GM21825 (cell line): Measurements from ENCODE around the gene TAAR9.
A peak's percentile ranks its signal among the peaks of the same experiment; 100 is the strongest.
"Not testable (repeated sequence)": the region's sequence is repeated elsewhere in the genome, so short reads cannot be mapped to it uniquely, and the experiment has no call there.

Experiments
- ATAC-seq: cut with Tn5 transposase; IDR thresholded peaks from one replicate; pipeline ENCODE4 v1.9.1; 2021; ENCODE audit warnings: mild to moderate bottlenecking, moderate library complexity; ENCODE audit not compliant: unreplicated experiment

The TAAR9 gene

DNA sequence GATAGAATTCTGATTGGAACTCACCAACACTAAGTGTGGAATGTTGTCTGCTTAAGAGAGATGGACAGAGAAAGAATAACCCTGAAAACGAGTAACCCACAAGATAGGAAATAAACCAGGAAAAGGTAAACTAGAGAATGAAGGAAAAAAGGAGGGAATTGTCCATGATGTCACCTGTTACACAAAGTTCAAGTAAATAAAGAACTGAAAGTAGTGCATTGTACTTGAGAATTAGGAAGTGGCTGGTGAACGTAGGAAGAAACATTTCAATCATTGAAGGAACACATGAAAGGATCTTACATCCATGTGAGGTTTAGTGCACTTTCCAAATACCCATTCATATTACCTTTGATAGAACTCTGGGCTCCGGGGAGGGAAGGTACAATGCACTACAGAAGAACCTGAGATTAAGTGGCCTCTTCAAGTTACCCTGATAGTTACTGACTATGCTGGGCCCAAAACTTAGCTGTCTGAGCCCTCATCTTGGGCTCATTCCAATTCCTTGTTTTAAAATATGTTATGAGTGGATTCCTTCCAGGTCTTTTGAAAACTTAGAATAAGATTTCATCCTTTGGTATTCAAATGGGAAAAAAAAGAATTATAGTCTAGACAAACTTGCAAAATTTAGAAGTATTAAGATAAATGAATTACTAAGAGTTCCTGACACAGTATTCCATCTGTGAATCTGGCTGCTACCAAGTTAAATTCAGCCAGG is 24.1 kb upstream of the TAAR9 start:
- ATAC-seq: no peak

DNA sequence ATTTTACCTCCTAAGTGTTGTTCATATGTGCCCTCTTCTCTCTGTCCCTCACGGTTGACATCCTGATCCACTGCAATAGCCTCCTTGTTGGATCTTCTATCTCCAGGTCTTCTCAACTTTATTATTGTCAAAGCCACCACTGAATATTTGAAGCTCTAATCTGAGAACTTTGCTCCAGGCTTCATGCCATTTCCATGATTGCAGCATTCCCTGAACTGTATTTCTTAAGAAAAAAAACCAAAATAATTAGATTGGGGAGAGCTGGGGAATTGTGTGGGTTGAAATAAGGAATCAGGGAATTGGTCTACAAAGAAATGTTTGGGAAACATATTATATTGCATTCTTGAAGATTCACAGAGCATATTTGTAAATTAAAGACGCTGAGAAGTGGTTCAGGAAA is 22.7 kb upstream of the TAAR9 start:
- ATAC-seq: no peak

DNA sequence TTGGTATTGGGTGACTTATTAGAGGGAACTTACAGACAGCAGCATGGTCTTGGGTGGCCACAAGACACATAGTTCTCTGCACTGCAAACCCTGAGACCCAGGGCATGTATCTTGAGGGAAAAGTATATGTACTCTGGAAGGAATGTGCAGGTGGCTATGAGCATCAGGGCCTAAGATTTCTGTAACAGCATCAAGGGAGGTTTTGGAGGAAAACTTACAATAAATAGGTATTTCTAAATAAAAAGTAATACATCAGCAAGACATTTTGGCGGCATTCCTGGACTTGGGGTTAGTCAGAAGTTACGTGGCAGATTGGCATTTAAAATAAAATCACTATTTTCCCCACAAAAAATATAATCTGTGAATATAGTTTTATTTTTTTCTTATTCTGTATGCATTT is 17.1 kb upstream of the TAAR9 start:
- no peak for ATAC-seq

DNA sequence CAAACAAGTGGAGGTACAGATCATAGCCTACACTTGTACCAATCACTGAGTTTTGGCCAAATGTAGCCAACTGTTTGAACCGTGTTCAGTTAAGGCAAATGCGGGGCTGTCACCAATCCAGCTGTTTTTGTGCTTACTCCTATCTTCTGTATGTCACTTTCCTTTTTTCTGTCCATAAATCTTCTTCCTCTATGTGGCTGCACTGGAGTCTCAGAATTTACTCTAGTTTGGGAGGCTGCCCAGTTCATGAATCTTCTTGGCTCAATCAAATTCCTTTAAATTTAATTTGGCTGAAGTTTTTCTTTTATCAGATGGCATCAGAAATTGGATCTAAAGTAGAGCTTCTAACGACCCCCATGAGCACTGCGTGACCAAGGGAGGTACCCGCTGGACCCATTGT is 13.4 kb upstream of the TAAR9 start:
- ATAC-seq: no peak

DNA sequence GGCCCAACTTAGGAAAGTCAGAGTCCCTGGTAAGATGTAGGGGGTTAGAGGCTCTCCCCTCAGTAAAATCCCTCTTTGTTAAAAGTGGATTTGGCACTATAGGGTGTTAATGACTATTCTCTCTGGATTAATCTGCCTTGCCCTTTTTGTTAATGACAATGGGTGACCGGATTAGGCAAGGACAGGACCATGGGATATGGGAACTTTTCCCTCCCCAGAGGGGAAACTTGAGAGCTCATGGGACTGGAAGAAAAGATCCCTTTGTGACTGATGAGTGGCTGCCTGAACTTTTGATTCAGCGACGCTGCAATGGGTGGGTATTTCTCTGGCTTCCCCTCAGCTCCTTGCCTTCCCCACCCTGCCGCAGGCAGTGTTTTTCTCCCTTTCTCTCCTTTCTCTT is 12.2 kb upstream of the TAAR9 start:
- ATAC-seq: no peak

DNA sequence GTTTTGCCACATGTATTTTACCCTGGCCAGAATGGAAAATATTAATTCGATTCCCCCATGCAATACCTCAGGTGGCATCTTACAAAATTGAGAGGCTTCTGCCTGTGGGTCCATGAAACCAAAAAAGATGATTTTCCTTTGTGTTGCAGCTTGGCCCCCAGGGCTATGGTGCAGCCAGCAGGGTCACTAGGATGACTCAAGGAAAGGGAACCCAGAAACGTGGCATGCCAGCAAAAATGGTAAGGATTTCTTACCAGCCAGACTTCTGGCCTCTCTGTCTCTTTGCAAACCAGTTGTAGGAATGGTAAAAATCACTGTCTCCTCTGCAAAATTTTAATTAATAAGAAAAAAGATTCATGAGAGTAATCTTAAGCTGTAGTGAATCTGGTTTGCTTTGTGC is 11.6 kb upstream of the TAAR9 start:
- ATAC-seq: no peak

DNA sequence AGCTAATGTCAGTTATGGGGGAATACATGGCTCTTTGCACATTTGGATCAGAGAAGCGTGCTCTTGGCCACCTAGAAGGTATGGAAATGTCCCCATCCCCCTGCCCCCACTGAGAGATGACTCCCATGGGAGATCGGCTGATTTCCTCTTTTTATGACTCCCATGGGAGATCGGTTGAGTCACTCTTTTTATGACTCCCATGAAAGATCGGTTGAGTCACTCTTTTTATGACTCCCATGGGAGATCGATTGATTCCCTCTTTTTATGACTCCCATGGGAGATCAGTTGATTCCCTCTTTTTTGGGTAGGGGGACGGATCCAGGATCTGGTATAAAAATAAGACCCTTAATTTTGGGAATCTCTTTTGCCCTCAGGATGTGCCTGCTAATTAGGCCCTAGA is 10.3 kb upstream of the TAAR9 start:
- no peak for ATAC-seq

DNA sequence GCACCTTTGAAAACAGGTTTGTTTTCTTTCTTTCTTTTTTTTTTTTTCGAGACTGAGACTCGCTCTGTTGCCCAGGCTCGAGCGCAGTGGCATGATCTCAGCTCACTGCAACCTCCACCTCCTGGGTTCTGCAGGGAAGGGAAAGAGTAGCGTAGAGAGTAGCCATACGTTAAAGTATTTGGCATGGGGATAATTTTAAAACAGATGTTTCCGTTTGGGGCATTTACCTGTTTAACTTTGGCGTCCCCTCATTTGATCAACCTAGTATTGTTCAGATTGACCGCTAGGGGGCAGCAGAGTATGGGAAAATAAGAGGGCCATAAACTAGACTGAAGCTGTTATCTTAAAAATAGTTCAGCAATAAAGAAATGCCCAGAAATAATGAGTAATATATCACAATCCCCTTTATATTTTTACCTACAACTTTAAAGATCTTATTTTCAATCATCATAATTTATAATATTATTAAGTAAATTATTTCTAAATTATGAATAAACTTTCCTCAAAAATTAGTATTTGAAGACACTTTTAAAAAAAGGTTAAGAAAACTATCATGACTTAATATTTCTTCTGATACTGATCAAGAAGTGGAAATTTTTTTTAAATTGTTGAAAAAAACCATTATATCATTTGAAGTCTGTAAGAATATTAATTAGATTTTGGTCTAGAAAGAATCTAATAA is 7.6 kb upstream of the TAAR9 start:
- peak; percentile 85 for ATAC-seq

DNA sequence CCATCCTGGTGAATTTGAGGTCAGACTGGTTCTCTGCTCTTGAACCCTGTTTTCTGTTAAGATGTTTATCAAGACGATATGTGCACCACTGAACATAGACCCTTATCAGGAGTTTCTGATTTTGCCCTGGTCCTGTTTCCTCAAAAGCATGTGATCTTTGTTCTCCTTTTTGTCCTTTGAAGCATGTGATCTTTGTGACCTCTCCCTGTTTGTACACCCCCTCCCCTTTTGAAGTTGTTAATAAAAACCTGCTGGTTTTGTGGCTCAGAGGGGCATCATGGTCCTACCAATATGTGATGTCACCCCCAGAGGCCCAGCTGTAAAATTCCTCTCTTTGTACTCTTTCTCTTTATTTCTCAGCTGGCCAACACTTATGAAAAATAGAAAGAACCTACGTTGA is 3.5 kb upstream of the TAAR9 start:
- ATAC-seq: not testable (repeated sequence)

DNA sequence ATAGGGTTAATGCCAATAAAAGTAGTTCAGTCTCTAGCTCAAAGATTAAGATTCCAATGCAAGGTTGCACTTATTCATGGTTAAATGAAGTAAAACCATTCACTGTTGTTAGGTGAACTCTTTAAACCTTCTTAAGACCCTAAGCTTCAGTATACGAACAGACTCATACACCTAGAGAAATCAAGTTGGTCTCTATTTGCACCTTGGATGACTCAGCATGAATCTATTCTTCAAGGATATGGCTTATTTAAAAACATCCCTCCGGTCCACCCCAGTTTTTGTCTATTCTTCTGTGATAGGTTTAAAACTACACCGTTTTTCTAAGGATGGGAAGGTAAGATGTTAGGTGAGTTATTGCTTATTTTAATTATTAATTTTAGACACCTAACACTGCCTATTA is 932 bp upstream of the TAAR9 start:
- no peak for ATAC-seq

DNA sequence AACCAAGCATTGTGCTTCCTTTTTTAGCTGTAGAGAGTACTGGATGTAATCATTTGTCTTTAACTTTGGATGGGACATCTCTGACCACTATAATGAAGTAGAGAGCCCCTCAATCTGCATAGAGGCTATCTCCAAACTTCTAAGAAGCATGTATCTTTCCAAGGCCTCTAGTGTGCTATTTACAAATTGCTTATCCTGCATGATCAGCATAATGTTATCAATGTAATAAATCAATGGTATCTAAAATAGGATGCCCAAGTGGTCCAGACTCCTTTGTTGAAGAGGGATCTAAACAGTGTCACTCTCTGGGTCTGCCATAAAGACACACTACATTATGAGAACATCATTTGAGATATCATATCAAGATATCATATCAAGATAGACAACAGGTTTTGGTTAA is 6.7 kb downstream of the TAAR9 start:
- ATAC-seq: no peak

DNA sequence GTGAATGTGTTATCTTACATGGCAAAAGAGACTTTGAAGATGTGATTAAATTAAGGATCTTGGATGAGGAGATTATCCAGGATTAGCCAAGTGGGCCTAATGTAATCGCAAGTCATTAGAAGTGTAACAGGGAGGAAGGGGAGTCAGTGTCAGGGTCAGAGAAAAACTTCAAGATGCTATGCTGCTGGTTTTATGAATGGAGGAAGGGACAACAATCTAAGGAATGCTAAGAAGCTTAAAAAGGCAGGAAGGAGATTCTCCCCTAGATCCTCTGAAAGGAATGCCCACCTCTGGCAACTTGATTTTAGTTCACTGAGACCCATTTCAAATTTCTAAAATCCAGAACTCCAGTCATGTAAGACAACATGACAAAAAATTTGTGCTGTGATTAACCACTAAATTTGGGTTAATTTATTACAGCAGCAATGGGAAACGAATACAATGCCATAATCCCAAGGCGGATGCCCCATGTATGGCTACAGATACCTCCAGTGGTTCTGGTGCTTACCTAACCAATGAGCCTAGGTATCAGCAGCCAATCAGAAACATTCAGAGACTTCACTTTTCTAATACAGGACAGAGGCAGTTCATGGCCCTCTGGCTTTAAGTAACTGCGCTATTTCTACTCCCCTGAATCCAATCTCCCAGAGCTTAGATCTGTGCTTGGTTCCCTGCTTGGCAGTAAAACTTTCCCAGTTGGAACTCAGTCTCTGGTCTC is 10.8 kb downstream of the TAAR9 start:
- no peak for ATAC-seq

DNA sequence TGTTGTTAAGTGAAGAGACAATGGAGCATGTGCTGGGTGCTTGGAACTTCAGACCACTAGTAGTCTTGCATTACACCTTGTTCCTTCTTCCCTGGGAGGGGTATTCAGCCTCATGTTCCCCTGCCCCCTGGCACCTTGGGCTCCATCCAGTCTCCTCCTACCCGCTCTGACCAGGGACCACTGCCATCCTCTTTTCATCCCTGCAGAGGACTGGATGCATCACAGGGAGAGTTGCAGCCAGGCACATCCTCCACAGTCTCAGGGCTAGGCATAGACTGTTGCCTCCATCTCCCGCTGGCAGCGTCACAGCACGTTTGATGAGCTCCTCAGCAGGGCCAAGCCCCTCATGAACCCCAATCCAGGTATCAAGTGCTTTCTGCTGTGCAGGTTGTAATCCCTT is 13.1 kb downstream of the TAAR9 start:
- ATAC-seq: no peak

DNA sequence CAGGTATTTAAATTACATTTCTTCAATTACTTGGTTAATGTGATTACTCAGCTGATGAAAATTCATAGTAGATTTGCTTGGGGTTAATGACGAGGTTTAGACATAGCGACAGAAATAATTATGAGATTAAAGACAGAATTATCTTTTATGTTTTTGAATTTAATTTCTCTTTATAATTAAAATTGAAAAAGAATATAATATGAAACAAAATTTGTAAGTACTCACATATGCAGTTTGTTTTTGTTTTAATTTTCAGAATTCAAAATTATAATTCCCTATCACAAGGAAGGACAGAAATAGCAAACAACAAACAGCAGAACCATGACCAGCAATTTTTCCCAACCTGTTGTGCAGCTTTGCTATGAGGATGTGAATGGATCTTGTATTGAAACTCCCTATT is 14.3 kb downstream of the TAAR9 start, which contains the start of gene TAAR8:
TAAR8 (plus strand) TSS at position 301 of the 400 bp plus-strand sequence; CDS start at position 322, 21 bp downstream.
- ATAC-seq: no peak

DNA sequence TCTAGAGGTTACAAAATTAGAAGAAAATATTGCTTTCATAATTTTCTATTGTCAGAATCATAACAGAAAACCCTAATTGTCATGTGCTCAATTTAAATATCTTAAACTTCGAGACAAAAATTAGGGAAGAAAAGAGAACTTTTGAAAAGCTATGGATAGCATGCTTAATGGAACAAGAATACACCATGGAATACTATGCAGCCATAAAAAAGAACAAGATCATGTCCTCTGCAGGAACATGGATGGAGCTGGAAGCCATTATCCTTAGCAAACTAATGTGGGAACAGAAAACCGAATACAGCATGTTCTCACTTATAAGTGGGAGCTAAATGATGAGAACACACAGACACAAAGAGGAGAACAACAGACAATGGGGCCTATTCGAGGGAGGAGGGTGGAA is 22.0 kb downstream of the TAAR9 start:
- not testable (repeated sequence) for ATAC-seq

DNA sequence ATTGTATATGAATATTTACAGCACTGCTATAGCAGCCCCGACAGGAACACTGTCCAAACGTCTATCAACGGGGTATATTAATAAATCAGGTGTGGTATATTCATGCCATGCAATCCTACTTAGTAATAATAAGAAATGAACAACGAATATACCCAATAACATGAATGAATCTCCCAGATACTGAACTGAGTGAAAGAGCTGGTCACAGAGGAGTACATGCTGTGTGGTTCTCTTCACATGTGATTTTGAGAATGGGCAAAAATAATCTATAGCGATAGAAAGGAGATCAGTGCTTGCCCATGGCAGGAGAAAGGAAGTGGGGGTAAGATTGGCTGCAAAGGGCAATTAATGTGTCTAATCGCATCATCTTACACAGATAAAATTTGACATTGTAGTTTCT is 28.3 kb downstream of the TAAR9 start:
- no peak for ATAC-seq

DNA sequence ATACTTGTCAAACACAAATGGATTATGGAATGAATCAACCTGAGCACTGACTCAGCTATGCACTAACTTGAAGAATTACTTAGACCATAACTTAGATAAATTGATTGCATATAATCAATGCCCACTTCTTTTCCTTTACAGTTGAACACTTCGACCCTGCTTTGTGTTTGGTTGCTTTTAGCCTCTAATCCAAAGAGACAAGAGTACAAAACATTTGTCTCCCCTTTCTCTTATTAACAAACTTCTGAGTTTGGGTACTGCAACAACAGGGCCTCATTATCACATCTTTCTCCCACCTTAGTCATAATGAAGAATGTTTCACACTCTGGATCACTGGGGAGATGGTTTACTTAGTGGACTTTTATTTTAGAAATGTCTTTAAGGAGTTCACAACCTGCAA is 29.5 kb downstream of the TAAR9 start:
- ATAC-seq: no peak

DNA sequence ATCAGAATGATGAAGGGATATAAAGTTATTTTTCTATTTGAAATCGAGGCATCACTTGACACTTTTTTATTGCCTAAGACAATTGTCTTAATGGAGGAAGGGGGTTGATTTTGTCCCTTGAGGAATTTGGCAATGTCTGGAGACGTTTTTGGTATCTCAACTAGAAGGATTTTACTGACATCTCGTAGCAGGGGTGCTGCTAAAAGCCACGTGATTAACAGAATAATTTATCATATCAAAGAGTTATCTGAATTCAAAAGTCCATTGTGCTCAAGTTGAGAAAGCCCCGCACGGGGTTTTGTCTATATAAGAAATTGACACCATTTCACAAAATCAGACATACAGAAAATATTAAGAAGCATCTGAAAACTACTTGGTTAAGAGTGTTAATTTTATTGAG is 30.5 kb downstream of the TAAR9 start:
- no peak for ATAC-seq

DNA sequence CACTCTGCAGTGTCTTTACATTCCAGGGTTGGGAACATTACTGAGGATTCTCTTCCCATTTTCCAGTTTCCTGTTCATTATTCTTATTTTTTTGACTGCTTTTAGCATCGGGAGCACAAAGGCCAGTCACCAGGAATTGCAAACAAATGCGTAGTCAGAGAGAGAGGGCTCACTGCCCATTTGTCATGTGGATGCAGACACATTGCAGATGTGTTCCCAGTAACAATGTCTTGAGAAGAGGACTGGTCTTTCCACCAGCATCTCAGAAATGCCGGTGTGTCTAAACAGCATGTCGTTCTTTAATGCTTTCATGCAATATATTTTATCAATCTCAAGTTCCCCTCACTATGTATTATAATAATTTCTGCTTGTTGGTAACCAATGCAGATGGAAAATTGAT is 31.1 kb downstream of the TAAR9 start:
- no peak for ATAC-seq

DNA sequence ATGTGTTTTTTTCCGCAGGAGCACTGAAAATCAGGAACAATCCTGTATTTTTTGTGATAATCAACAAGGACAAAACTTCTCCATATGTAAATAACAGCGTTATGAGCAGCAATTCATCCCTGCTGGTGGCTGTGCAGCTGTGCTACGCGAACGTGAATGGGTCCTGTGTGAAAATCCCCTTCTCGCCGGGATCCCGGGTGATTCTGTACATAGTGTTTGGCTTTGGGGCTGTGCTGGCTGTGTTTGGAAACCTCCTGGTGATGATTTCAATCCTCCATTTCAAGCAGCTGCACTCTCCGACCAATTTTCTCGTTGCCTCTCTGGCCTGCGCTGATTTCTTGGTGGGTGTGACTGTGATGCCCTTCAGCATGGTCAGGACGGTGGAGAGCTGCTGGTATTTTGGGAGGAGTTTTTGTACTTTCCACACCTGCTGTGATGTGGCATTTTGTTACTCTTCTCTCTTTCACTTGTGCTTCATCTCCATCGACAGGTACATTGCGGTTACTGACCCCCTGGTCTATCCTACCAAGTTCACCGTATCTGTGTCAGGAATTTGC is 32.2 kb downstream of the TAAR9 start, which contains the start of gene TAAR6:
TAAR6 (plus strand) TSS at position 102 of the 557 bp plus-strand sequence; CDS start at position 102, 0 bp downstream.
- no peak for ATAC-seq

DNA sequence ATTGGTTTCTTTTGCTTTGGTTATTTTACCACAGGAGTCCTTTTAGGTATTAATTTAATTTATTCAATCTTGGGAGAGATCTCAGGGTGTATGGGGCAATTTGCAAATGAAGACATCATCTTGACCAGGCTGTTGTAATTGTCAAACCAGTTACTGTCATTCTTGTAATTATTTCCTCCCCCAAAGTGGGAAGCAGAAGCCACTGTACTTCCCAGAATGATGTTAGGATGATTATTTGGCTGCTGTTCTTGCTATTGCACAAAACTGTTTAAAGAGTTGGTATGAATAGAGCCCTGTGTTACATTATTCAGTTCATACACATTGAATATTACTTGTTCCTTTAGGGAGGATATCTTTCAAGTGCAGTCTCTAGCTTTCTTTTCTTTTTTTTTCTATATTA is 33.7 kb downstream of the TAAR9 start:
- no peak for ATAC-seq

DNA sequence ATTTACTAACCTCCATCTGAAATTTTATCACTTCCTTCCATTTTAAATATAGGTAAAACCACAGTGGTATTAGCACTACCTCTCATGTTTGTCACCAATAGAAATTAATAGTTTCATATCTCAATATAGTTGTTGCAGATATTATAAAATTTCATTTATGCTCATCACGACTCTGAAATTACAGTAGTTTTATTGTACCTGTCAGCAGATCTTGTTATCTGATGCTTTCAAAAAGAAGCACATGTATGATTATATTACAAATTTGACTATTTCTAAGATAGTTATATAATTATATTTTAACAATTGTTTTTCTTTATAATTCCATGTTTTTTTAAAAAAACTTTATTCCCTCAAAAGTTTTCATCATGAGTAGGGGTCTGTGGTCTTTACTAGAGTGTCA is 46.6 kb downstream of the TAAR9 start:
- ATAC-seq: no peak
